Prostate gland (tissue), 2 donors: ENCODE measurements around the gene GABRD. TPM values are rescaled to one million over a fixed set of nuclear protein-coding genes. Genes with fewer than 3 reads are reported as not detected.

Source experiments
- DNase-seq: peaks from one replicate; pipeline ENCODE4 v3.0.0-alpha.2; 2019; ENCODE audit warnings: low spot score
- H3K27ac ChIP-seq, 2 donors: fragments of 200-600 bp; sonication (generic); 2 replicates each; pipeline ENCODE4 v1.5.1; 2017 to 2019
- H3K27me3 ChIP-seq: fragments of 200-600 bp; sonication (generic); replicated peaks from 2 replicates; pipeline ENCODE4 v1.5.1; 2019; ENCODE audit not compliant: insufficient read depth
- H3K36me3 ChIP-seq, 2 donors: fragments of 200-600 bp; sonication (generic); 1 replicate in 1 of 2; 2 replicates in 1 of 2; pipeline versions ENCODE4 v1.5.1 to v1.8.1; 2017 to 2019
- H3K4me1 ChIP-seq: fragments of 200-600 bp; sonication (generic); replicated peaks from 2 replicates; pipeline ENCODE4 v1.5.1; 2019
- H3K4me3 ChIP-seq, 2 donors: fragments of 200-600 bp; sonication (generic); 2 replicates each; pipeline ENCODE4 v1.5.1; 2017 to 2019
- H3K9me3 ChIP-seq: fragments of 200-600 bp; sonication (generic); 2 replicates; pipeline ENCODE4 v1.5.1; 2017
- CTCF ChIP-seq, 4 experiments: fragments of 200-600 bp in 2 of 4; fragments of 450-650 bp in 2 of 4; sonication (generic) in 2 of 4; IDR thresholded peaks; 1 replicate in 3 of 4; 2 replicates in 1 of 4; pipeline ENCODE4 v1.5.1; 2016 to 2019; ENCODE audit warnings: antibody characterized with exemption in 4 of 4, mild to moderate bottlenecking in 2 of 4, moderate library complexity in 2 of 4
- POLR2A ChIP-seq: fragments of 450-650 bp; IDR thresholded peaks from one replicate; pipeline ENCODE4 v1.6.1; 2016; ENCODE audit warnings: antibody characterized with exemption, mild to moderate bottlenecking
- POLR2AphosphoS5 ChIP-seq: sonication (generic); formaldehyde crosslinking; IDR thresholded peaks from one replicate; pipeline ENCODE4 v1.6.1; 2017; ENCODE audit warnings: antibody characterized with exemption
- WGBS: methylation state at CpG from one replicate; pipeline ENCODE4 v1.1.5; 2018; 5-methylcytosine and 5-hydroxymethylcytosine counted together
- intact Hi-C: fragments of 100-400 bp; cut with DNase I; formaldehyde crosslinking; loops from one replicate; pipeline ENCODE4 v1.14.2; 2022
- total RNA-seq, 2 donors: library from RNA; depleted of rRNA; stranded (reverse); fragments of >200 nt; gene quantifications; one replicate each; pipeline ENCODE4 v1.1.0, GENCODE V29; 2016

GABRD gene
- total RNA-seq, 2 donors from 2014 or later = 0.32 to 7.6 TPM

GRCh38 chr1:2061065-2061778 is 42.1 kb downstream of the GABRD start:
- Histone ChIP-seq H3K27me3 (no peaks in the 10 kb centered on the region), H3K4me3 (no peak overlapping the region), H3K36me3 (no peaks in the 10 kb centered on the region), H3K27ac (no peak overlapping the region), H3K9me3 (no peaks in the 10 kb centered on the region), H3K4me1 (no peaks in the 10 kb centered on the region)
- intact Hi-C loops = no loop called here
- DNase-seq = no peak
- 81% methylated on average over 28 of the region's 28 CpGs for WGBS
- no peak for TF ChIP-seq POLR2AphosphoS5
- no peak for TF ChIP-seq CTCF (IDR thresholded peaks at IDR 0.05)
- TF ChIP-seq POLR2A = no peak

- no peak for TF ChIP-seq POLR2A
- TF ChIP-seq CTCF (IDR thresholded peaks at IDR 0.05) = no peak
- TF ChIP-seq POLR2AphosphoS5 = no peak
- Histone ChIP-seq H3K27me3 (no peaks in the 10 kb centered on the region), H3K4me3 (no peak overlapping the region), H3K9me3 (no peaks in the 10 kb centered on the region), H3K36me3 (no peaks in the 10 kb centered on the region), H3K27ac (no peak overlapping the region), H3K4me1 (no peaks in the 10 kb centered on the region)
- 98% methylated on average over 4 of the region's 4 CpGs for WGBS
- DNase-seq = no peak
- intact Hi-C loops = no loop called here
Observed at GRCh38 chr1:2065699-2066098, 46.6 kb downstream of the GABRD start.

GRCh38 chr1:2067393-2067792 is 48.2 kb downstream of the GABRD start:
- Histone ChIP-seq H3K4me1 (no peaks in the 10 kb centered on the region), H3K36me3 (no peaks in the 10 kb centered on the region), H3K4me3 (no peak overlapping the region), H3K27ac (no peak overlapping the region), H3K27me3 (no peaks in the 10 kb centered on the region), H3K9me3 (no peaks in the 10 kb centered on the region)
- TF ChIP-seq CTCF (IDR thresholded peaks at IDR 0.05) (no peak), POLR2AphosphoS5 (no peak), POLR2A (no peak)
- DNase-seq = no peak
- 92% methylated on average over 21 of the region's 21 CpGs for whole genome bisulfite sequencing
- intact Hi-C loops = no loop called here

GRCh38 chr1:2067981-2068380 is 48.8 kb downstream of the GABRD start:
- Histone ChIP-seq H3K9me3 (no peaks in the 10 kb centered on the region), H3K27ac (no peak overlapping the region), H3K4me3 (no peak overlapping the region), H3K27me3 (no peaks in the 10 kb centered on the region), H3K4me1 (no peaks in the 10 kb centered on the region), H3K36me3 (no peaks in the 10 kb centered on the region)
- TF ChIP-seq POLR2A (no peak), CTCF (IDR thresholded peaks at IDR 0.05) (no peak), POLR2AphosphoS5 (no peak)
- WGBS = 80% methylated on average over 15 of the region's 17 CpGs
- no peak for DNase-seq
- intact Hi-C loops = no loop called here

GRCh38 chr1:2068951-2069350 is 49.8 kb downstream of the GABRD start:
- DNase-seq = no peak

More at GRCh38 chr1:2068951-2069350, 49.8 kb downstream of the GABRD start:
- TF ChIP-seq CTCF (IDR thresholded peaks at IDR 0.05) = no peak
- no peak for TF ChIP-seq POLR2AphosphoS5
- TF ChIP-seq POLR2A = no peak
- H3K36me3 ChIP-seq = no peaks in the 10 kb centered on the region
- H3K4me1 ChIP-seq = no peaks in the 10 kb centered on the region
- H3K4me3 ChIP-seq = no peak overlapping the region
- no peaks in the 10 kb centered on the region for H3K9me3 ChIP-seq
- intact Hi-C loops = no loop called here
- WGBS = 96% methylated on average over 19 of the region's 19 CpGs
- H3K27me3 ChIP-seq = no peaks in the 10 kb centered on the region
- H3K27ac ChIP-seq = no peak overlapping the region
